HG03103 (cell line): ENCODE measurements around the gene RAB22A.

Source experiments
- ATAC-seq: cut with Tn5 transposase; IDR thresholded peaks from one replicate; pipeline ENCODE4 v1.9.1; 2021; ENCODE audit warnings: low read depth; ENCODE audit not compliant: unreplicated experiment

RAB22A gene, protein sequence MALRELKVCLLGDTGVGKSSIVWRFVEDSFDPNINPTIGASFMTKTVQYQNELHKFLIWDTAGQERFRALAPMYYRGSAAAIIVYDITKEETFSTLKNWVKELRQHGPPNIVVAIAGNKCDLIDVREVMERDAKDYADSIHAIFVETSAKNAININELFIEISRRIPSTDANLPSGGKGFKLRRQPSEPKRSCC

DNA sequence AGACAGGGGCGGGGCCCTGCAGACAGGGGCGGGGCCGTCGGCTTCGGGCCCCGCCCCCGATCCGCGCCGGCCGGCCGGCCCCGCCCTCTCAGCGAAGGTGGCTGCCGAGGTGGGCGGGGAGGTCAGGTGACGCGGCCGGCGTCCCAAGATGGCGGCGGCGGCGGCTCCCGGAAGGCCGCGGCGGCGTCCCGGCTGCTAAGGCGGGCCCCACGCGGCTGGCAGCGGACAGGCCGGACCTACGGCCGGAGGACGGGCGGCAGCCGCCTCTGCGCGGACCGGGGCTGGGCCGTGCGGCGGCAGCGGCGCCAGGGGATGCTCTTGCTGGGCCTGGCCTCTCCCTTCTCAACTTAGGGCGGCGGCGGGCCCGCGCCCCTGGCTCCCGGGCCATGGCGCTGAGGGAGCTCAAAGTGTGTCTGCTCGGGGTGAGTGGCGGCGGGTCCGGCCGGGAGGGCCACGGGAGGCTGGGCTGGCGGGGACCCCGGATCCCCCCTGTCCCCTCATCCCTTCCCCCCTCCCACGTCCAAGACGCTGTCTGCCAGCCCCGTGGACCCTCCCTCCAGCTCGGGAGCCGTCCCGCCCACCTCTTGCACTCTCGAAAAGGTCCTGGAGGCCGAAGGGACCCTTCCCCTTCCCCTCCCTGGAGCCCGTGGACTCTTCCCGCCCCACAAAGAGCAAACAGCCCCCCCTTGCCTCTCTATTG, at the start of gene RAB22A:
TSS of gene RAB22A (plus strand) at position 125 of the 700 bp plus-strand sequence. CDS start at position 387, 262 bp downstream.
- peak; percentile 66 for ATAC-seq

DNA sequence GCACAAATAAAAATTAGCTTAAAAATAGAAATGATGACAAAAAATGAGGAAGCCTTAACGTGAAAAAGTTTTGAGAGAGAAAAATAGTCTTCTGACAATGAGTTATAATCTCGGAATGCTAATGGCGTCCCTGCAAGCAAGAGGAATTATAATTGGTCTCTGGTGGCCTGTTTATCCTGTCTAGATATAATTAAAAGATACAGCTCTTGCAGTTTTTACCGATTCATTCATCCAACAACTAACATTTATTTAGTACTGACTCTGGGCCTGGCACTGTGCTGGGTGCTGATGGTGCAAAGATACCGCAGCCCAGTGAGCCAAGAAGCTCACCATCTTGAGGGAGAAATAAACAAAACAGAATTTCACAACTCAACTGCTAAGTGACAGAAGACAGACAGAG, 49.5 kb upstream of the RAB22A start:
- ATAC-seq = no peak

DNA sequence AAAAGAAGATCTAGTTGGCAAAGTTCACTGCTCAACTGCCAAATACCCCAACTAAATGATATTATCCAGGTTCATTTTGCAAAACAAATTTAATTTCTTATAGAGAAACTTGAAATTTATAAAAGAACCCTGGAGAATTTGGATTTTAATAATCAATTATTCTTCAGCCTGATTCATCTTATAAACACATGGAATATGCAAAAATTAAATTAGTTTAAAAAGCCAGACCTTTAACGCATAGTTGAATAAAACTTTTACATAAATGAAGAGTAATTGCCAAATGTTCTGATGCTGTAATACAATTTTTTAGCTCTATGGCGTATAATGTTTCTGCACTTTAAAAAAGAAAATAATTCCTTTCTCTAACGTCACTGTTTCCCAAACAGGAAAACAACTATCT, 47.9 kb upstream of the RAB22A start:
- no peak for ATAC-seq

DNA sequence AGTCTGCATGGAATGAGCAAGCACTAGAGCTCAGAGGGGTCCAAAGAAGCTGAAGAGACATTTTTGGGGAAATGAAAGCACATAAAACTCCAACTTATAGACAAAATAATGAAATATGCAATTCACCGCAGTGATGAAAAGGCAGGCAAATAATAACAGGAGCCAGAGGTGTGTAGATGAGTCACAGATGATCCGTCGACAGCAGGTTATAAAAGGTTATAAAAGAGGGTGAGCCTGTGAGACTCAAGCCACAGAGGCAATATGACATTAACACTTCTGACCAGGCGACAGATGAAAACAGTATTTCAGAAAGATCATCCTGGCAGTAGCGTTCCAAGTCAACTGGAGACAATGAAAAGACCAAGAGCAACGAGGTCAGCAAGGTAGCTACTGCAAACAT, 45.2 kb upstream of the RAB22A start:
- no peak for ATAC-seq

GRCh38 chr20:58267389-58268215, 41.9 kb upstream of the RAB22A start:
- ATAC-seq = no peak

GRCh38 chr20:58268421-58268821, 41.1 kb upstream of the RAB22A start:
- no peak for ATAC-seq

GRCh38 chr20:58268936-58269619, 40.4 kb upstream of the RAB22A start:
- no peak for ATAC-seq

- ATAC-seq = no peak
Measured at GRCh38 chr20:58271606-58272351, 37.7 kb upstream of the RAB22A start.

GRCh38 chr20:58274384-58274783, 35.1 kb upstream of the RAB22A start:
- no peak for ATAC-seq

DNA sequence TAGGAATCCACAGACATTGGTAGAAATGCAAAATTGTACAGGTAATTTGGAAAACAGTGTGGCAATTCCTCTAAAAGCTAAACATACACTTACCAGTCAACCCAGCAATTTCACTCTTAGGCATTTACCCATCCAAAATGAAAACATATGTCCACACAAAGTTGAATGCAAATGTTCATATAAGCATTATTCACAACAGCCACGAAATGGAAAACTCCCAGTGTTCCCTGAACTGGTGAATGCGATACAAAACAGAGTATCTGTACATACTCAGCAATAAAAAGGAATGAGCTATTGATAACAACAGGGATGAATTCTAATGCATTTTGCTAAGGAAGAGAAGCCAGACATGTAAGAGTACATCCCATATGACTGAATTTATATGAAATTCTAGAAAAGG, 32.4 kb upstream of the RAB22A start:
- no peak for ATAC-seq

GRCh38 chr20:58277578-58278472, 31.7 kb upstream of the RAB22A start:
- no peak for ATAC-seq

GRCh38 chr20:58286729-58287128, 22.8 kb upstream of the RAB22A start:
- peak; percentile 53 for ATAC-seq

DNA sequence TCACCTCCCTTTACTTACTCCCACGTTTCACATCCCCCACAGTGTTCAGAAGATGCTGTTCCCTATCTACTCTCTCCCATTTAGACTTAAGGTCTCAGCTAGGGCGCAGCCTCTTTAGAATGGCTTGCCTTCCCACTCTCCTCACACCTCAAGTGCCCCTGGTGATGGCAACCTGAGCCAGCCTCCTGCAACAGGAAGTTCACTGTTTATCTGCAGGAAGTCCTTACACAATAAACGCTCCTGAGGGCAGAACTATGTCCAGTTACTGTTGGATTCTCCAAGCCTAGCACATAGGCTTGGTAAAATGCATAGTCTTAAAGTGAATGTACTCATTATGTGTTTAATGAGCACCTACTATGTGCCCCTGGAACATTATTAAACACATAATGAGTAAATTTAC, 21.9 kb upstream of the RAB22A start:
- ATAC-seq = no peak

DNA sequence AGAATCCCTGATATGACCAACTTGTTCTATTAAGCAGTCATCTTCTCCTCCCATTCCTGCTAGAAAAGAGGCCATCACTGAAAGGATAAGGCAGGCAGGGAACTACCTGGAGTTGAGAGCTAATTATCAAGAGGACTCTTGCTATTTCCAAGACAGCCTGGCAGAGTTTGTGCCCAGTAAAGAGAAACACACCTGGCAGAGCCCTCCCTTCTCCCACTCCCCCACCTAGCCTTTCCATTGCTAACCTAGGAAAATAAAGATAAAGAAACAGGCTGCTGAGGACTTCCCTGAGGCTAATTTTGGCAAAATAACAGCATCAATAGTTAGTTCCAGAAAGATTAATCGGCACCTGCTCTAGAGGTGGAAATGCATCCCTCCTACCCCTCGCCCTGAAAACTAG, 20.4 kb upstream of the RAB22A start:
- ATAC-seq = no peak

- no peak for ATAC-seq
Measured at GRCh38 chr20:58293453-58293852, 16.1 kb upstream of the RAB22A start.

GRCh38 chr20:58294497-58295455, 14.7 kb upstream of the RAB22A start:
- ATAC-seq = no peak

DNA sequence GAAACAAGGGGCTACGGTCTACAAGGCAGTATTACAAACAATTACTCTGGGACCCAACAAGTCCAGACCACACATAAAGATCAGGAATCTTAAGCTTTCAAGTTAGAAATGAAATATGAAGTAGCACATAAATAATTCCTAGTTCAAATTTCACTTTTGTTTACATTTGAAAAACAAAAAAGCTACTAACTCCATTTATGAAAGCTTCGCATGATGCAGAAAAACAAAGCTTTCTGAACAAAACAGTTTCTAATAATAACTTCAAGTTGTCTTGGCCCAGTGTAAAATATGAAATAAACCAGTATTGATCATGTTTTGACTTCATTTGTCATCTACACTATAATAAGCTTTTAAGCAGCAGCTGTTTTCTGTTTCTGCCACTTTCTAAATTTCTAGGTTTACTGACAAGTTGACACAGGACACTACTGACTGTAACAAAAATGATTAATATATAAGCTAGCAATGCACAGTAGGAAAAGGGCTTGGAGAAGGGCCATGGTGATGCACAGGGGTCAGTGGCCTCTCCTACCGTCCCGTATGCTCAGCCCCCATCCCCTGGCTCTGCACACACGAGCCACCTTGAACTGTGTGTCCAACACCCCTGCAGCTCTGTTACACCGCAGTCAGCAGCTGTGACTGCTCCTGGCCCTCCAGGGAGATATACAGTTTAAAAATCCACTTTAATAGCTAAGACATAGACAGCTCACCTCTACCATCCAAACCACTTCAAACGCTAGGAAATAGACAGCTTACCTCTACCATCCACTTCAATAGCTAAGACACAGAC, 13.3 kb upstream of the RAB22A start:
- ATAC-seq = no peak
